NCI-H460 (cell line): Measurements from ENCODE around the gene SCN3B. TPM values are rescaled to one million over a fixed set of nuclear protein-coding genes. Genes with fewer than 3 reads are reported as not detected.

Source experiments
- DNase-seq: peaks from one replicate; pipeline ENCODE4 v3.0.0-alpha.2; 2016; ENCODE audit warnings: low read depth; ENCODE audit errors: extremely low read depth
- total RNA-seq: library from RNA; depleted of rRNA; stranded (reverse); fragments of >200 nt; shearing (Covaris generic); gene quantifications from 2 replicates; pipeline ENCODE4 v1.2.3, GENCODE V29; 2014; rRNA removed

The SCN3B gene
- total RNA-seq, 1 experiment from 2014 or later, result 0.15 TPM

GRCh38 chr11:123580137-123580536 is 74.3 kb downstream of the SCN3B start:
- DNase-seq, result no peak

- DNase-seq, result no peak
These were observed 75.0 kb downstream of the SCN3B start for GRCh38 chr11:123579482-123579812.

Other genes with a start within 250 kb of the SCN3B start
- 260 and 279 TPM in 2 replicates for gene GRAMD1B, start 224.4 kb downstream of the SCN3B start, total RNA-seq
- 10.7 and 12.2 TPM in 2 replicates for gene ZNF202, start 87.0 kb upstream of the SCN3B start, total RNA-seq
- gene OR6X1, start 99.9 kb upstream of the SCN3B start, total RNA-seq, result not detected in 2 replicates
- gene OR6M1, start 151.7 kb upstream of the SCN3B start, total RNA-seq, result not detected in 2 replicates
- not detected in 2 replicates for gene TMEM225, start 231.0 kb upstream of the SCN3B start, total RNA-seq
- not detected in 2 replicates for gene OR8D4, start 247.5 kb upstream of the SCN3B start, total RNA-seq